Peyer's patch (tissue), 4 donors: ENCODE results near the gene ECPAS.

ENCODE experiments used
- POLR2A ChIP-seq, 2 donors: fragments of 450-650 bp; IDR thresholded peaks; one replicate each; pipeline ENCODE4 v1.5.1; 2017; ENCODE audit warnings: antibody characterized with exemption in 2 of 2, mild to moderate bottlenecking in 2 of 2, moderate library complexity in 2 of 2
- TF ChIP-seq, protein P1 (sequence below), 6 experiments: fragments of 450-650 bp in 4 of 6; fragments of 200-600 bp in 2 of 6; sonication (generic) in 1 of 6; IDR thresholded peaks; one replicate each; pipeline ENCODE4 v1.5.1; 2017 to 2019; ENCODE audit warnings: antibody characterized with exemption in 6 of 6, mild to moderate bottlenecking in 3 of 6, moderate library complexity in 1 of 6

DNA sequence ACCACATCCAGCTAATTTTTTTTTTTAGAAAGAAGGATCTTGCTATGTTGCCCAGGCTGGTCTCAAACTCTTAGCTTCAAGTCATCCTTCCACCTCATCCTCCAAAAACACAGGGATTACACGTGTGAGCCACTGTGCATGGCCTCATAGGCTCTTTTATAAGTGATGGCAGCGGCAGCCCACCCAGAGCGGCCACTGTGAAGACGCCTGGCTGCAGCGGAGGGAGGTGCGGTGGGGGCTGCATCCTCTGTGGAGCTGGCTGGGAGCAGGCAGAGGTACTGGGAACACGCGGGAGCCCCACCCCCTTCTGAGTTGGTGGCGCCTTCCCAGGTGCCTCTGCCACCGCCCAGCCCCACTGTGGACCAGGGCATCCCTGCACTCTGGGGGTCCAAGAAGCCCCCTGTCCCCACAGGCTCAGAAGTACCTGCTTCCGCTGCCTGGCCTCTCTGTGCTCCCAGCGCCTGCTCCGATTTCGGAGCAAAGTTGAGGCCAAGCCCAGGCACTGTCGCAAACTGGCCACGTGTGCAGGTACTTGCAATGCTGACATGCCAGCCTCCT is 16.9 kb upstream of the ECPAS start:
- TF ChIP-seq, protein P1, sequence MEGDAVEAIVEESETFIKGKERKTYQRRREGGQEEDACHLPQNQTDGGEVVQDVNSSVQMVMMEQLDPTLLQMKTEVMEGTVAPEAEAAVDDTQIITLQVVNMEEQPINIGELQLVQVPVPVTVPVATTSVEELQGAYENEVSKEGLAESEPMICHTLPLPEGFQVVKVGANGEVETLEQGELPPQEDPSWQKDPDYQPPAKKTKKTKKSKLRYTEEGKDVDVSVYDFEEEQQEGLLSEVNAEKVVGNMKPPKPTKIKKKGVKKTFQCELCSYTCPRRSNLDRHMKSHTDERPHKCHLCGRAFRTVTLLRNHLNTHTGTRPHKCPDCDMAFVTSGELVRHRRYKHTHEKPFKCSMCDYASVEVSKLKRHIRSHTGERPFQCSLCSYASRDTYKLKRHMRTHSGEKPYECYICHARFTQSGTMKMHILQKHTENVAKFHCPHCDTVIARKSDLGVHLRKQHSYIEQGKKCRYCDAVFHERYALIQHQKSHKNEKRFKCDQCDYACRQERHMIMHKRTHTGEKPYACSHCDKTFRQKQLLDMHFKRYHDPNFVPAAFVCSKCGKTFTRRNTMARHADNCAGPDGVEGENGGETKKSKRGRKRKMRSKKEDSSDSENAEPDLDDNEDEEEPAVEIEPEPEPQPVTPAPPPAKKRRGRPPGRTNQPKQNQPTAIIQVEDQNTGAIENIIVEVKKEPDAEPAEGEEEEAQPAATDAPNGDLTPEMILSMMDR (IDR thresholded peaks at IDR 0.05) = no peak
- no peak for TF ChIP-seq POLR2A (IDR thresholded peaks at IDR 0.05)
